H1 (cell line): Measurements from ENCODE around the gene ARHGEF4. TPM values are rescaled to one million over a fixed set of nuclear protein-coding genes. Genes with fewer than 3 reads are reported as not detected.
A peak's percentile ranks its signal among the peaks of the same experiment; 100 is the strongest.

Experiments used
- CTCF ChIA-PET: fragments of 300-600 bp; sonication (Branson Sonifier 250); formaldehyde crosslinking; loops from one replicate; lab custom pipeline; 2021; ENCODE audit not compliant: partially characterized antibody; lab: Charles Lee
- POLR2A ChIA-PET: fragments of 300-600 bp; sonication (Branson Sonifier 250); formaldehyde crosslinking; loops from one replicate; lab custom pipeline; 2021; ENCODE audit warnings: inconsistent platforms; ENCODE audit not compliant: partially characterized antibody; lab: Charles Lee
- DNase-seq, 2 experiments: peaks; one replicate each; pipeline versions ENCODE4 v3.0.0 to v3.0.0-alpha.2; 2010 to 2022; ENCODE audit warnings: low spot score in 2 of 2, low read depth in 1 of 2, mixed read lengths in 1 of 2
- FAIRE-seq: peaks from 2 replicates; lab custom pipeline; 2011; peaks lifted over from hg19 to GRCh38; lab: Jason Lieb, UNC
- H2AFZ ChIP-seq: 2 replicates; pipeline ENCODE4 v1.8.1; 2012; ENCODE audit warnings: low read length, inconsistent platforms
- H2AK5ac ChIP-seq: 2 replicates; pipeline ENCODE4 v1.6.1; 2013; ENCODE audit warnings: low read depth, low read length
- H2BK120ac ChIP-seq: replicated peaks from 2 replicates; pipeline ENCODE3; 2013; ENCODE audit warnings: low read depth, low read length, inconsistent platforms
- H2BK12ac ChIP-seq: 2 replicates; pipeline ENCODE4 v1.6.1; 2013; ENCODE audit warnings: low read depth, low read length
- H2BK15ac ChIP-seq: 2 replicates; pipeline ENCODE4 v1.6.1; 2013; ENCODE audit warnings: low read length
- H2BK20ac ChIP-seq: 2 replicates; pipeline ENCODE4 v1.6.1; 2013; ENCODE audit warnings: low read length
- H2BK5ac ChIP-seq: 2 replicates; pipeline ENCODE4 v1.6.1; 2013; ENCODE audit warnings: low read depth, low read length
- H3K14ac ChIP-seq: 2 replicates; pipeline ENCODE4 v1.6.1; 2013; ENCODE audit warnings: inconsistent platforms; ENCODE audit not compliant: insufficient read length
- H3K18ac ChIP-seq: 2 replicates; pipeline ENCODE4 v1.6.1; 2013; ENCODE audit warnings: low read length; ENCODE audit errors: extremely low read depth
- H3K23ac ChIP-seq: 2 replicates; pipeline ENCODE4 v1.6.1; 2013; ENCODE audit warnings: inconsistent platforms; ENCODE audit not compliant: insufficient read length
- H3K23me2 ChIP-seq: 2 replicates; pipeline ENCODE4 v1.6.1; 2013; ENCODE audit warnings: low read depth, low read length
- H3K27ac ChIP-seq: 2 replicates; pipeline ENCODE4 v1.6.1; 2011; ENCODE audit warnings: low read depth, low read length, inconsistent platforms
- H3K27me3 ChIP-seq, 4 experiments: replicated peaks in 1 of 4; 1 replicate in 1 of 4; 2 replicates in 3 of 4; pipeline versions ENCODE4 v1.6.1 to v1.8.1; 2011 to 2013; ENCODE audit warnings: low read length in 3 of 4, mild to moderate bottlenecking in 3 of 4, inconsistent platforms in 2 of 4, mixed read lengths in 2 of 4, moderate library complexity in 1 of 4; ENCODE audit not compliant: control insufficient read depth in 3 of 4, insufficient read depth in 3 of 4; ENCODE audit errors: extremely low read depth in 1 of 4
- H3K36me3 ChIP-seq, 4 experiments: 2 replicates each; pipeline versions ENCODE4 v1.6.1 to v1.8.1; 2011 to 2013; ENCODE audit warnings: mild to moderate bottlenecking in 4 of 4, low read length in 3 of 4, moderate library complexity in 2 of 4, control low read depth in 1 of 4, inconsistent platforms in 1 of 4; ENCODE audit not compliant: insufficient read depth in 4 of 4, control insufficient read depth in 2 of 4
- H3K4ac ChIP-seq: replicated peaks from 2 replicates; pipeline ENCODE3; 2013; ENCODE audit warnings: low read length, low read depth, mixed read lengths, inconsistent platforms; ENCODE audit not compliant: insufficient read length
- H3K4me1 ChIP-seq, 4 experiments: replicated peaks in 1 of 4; 1 replicate in 1 of 4; 2 replicates in 3 of 4; pipeline versions ENCODE4 v1.6.1 to v1.8.1; 2011 to 2013; ENCODE audit warnings: low read length in 3 of 4, inconsistent platforms in 2 of 4, mixed read lengths in 1 of 4; ENCODE audit not compliant: insufficient read depth in 4 of 4, control insufficient read depth in 3 of 4
- H3K4me2 ChIP-seq, 2 experiments: 2 replicates each; pipeline versions ENCODE4 v1.6.1 to v1.8.1; 2011 to 2013; ENCODE audit warnings: low read depth in 2 of 2, low read length in 2 of 2, control low read depth in 1 of 2, inconsistent platforms in 1 of 2, mild to moderate bottlenecking in 1 of 2; ENCODE audit not compliant: insufficient read depth in 1 of 2
- H3K4me3 ChIP-seq, 4 experiments: fragments of 200-600, 300-600 bp in 1 of 4; sonication (generic), shearing (Covaris generic), sonication (Bioruptor Twin) in 1 of 4; 2 replicates each; pipeline versions ENCODE4 v1.5.1 to v1.8.1; 2011 to 2016; ENCODE audit warnings: low read length in 4 of 4, low read depth in 3 of 4, control low read depth in 2 of 4, inconsistent platforms in 2 of 4, mild to moderate bottlenecking in 2 of 4, mixed read lengths in 1 of 4, moderate library complexity in 1 of 4; ENCODE audit not compliant: insufficient read depth in 2 of 4; ENCODE audit errors: extremely low read depth in 1 of 4
- H3K56ac ChIP-seq: replicated peaks from 2 replicates; pipeline ENCODE3; 2013; ENCODE audit warnings: low read depth, mild to moderate bottlenecking, mixed read lengths, low read length, inconsistent platforms; ENCODE audit not compliant: insufficient read length
- H3K79me1 ChIP-seq: 2 replicates; pipeline ENCODE4 v1.6.1; 2013; ENCODE audit warnings: low read depth, low read length, control low read depth
- H3K79me2 ChIP-seq, 2 experiments: 2 replicates each; pipeline versions ENCODE4 v1.6.1 to v1.8.1; 2012 to 2013; ENCODE audit warnings: low read length in 2 of 2, mild to moderate bottlenecking in 2 of 2, inconsistent platforms in 1 of 2; ENCODE audit not compliant: insufficient read depth in 2 of 2, control insufficient read depth in 1 of 2
- H3K9ac ChIP-seq, 4 experiments: replicated peaks in 1 of 4; 1 replicate in 1 of 4; 2 replicates in 3 of 4; pipeline versions ENCODE4 v1.6.1 to v1.8.1; 2011 to 2013; ENCODE audit warnings: low read depth in 3 of 4, low read length in 3 of 4, control low read depth in 2 of 4, mild to moderate bottlenecking in 2 of 4, moderate library complexity in 2 of 4, inconsistent platforms in 1 of 4; ENCODE audit errors: extremely low read depth in 1 of 4
- H3K9me3 ChIP-seq, 2 experiments: 2 replicates each; pipeline versions ENCODE4 v1.6.1 to v1.8.1; 2012 to 2013; ENCODE audit warnings: mild to moderate bottlenecking in 2 of 2, moderate library complexity in 2 of 2, control low read depth in 1 of 2, inconsistent platforms in 1 of 2, low read depth in 1 of 2, low read length in 1 of 2, mixed read lengths in 1 of 2; ENCODE audit not compliant: insufficient read depth in 2 of 2
- H4K20me1 ChIP-seq, 2 experiments: replicated peaks in 1 of 2; 2 replicates each; pipeline versions ENCODE3 to v1.8.1; 2011 to 2013; ENCODE audit warnings: inconsistent platforms in 2 of 2, low read length in 2 of 2, mild to moderate bottlenecking in 1 of 2; ENCODE audit not compliant: insufficient read depth in 2 of 2, control insufficient read depth in 1 of 2
- H4K5ac ChIP-seq: 2 replicates; pipeline ENCODE4 v1.6.1; 2013; ENCODE audit warnings: low read length, low read depth, mixed read lengths, inconsistent platforms; ENCODE audit not compliant: insufficient read length
- H4K8ac ChIP-seq: 2 replicates; pipeline ENCODE4 v1.8.0; 2013; ENCODE audit warnings: mild to moderate bottlenecking, moderate library complexity, low read length, inconsistent platforms; ENCODE audit not compliant: insufficient read depth; ENCODE audit errors: extremely low read depth
- H4K91ac ChIP-seq: replicated peaks from 2 replicates; pipeline ENCODE3; 2013; ENCODE audit warnings: low read length, mixed read lengths, inconsistent platforms; ENCODE audit not compliant: insufficient read length
- ATF3 ChIP-seq: IDR thresholded peaks from 2 replicates; pipeline ENCODE4 v1.6.1; 2011; ENCODE audit warnings: low read depth, mild to moderate bottlenecking, low read length; ENCODE audit not compliant: insufficient read depth
- CREB1 ChIP-seq: IDR thresholded peaks from 2 replicates; pipeline ENCODE4 v1.6.1; 2012; ENCODE audit warnings: inconsistent platforms
- GTF2F1 ChIP-seq: IDR thresholded peaks from 2 replicates; pipeline ENCODE4 v1.6.1; 2012; ENCODE audit warnings: low read depth, low read length, improper control_type of control experiment, borderline replicate concordance
- SIRT6 ChIP-seq: IDR thresholded peaks from one replicate; pipeline ENCODE4 v1.7.1; 2012; ENCODE audit warnings: low read length, inconsistent platforms
- SP1 ChIP-seq: IDR thresholded peaks from 2 replicates; pipeline ENCODE4 v1.6.1; 2011; ENCODE audit warnings: low read depth, low read length
- YY1 ChIP-seq: IDR thresholded peaks from 2 replicates; pipeline ENCODE4 v1.6.1; 2011; ENCODE audit warnings: low read depth, mild to moderate bottlenecking, low read length
- ZNF274 ChIP-seq: IDR thresholded peaks from 2 replicates; pipeline ENCODE4 v1.7.0; 2012; ENCODE audit warnings: low read length, borderline replicate concordance; ENCODE audit errors: extremely low read depth
- WGBS, 2 experiments: shearing (Covaris generic) in 1 of 2; methylation state at CpG; one replicate each; pipeline versions ENCODE4 v1.1.6 to v1.1.7; 2013 to 2015; ENCODE audit warnings: low lambda C conversion rate in 2 of 2, mixed read lengths in 2 of 2, inconsistent platforms in 1 of 2, low coverage in 1 of 2, missing lambda C conversion rate in 1 of 2; ENCODE audit not compliant: insufficient replicate concordance in 2 of 2, insufficient coverage in 1 of 2, insufficient read length in 1 of 2; ENCODE audit errors: extremely low coverage in 1 of 2, missing lambda C conversion rate in 1 of 2; 5-methylcytosine and 5-hydroxymethylcytosine counted together
- polyA plus RNA-seq, 7 experiments: library from polyadenylated mRNA; depleted of rRNA in 3 of 7; stranded (reverse) in 5 of 7; unstranded in 2 of 7; fragments of >200 nt in 5 of 7; fragments of 200-250 nt in 2 of 7; gene quantifications; 1 replicate in 5 of 7; 2 replicates in 1 of 7; 4 replicates in 1 of 7; pipeline versions ENCODE4 v1.2.1 to v1.2.3, GENCODE V29; 2011 to 2013; ENCODE audit warnings: missing spikeins in 2 of 7, mixed read lengths in 2 of 7
- total RNA-seq: library from RNA; stranded (reverse); fragmentation: NEBNext Ultra II Directional; extraction: Animal tissue kit (Norgen Biotek cat#: 25700); gene quantifications from 2 replicates; pipeline ENCODE4 v1.2.1, GENCODE V29; 2021

Gene ARHGEF4
- total and polyA plus RNA-seq, 2 of the 8 experiments (the other 6 are each of a cell fraction or from before 2014, with no cell fraction given), result 10.6 to 14.6 TPM

- no peak for FAIRE-seq
- no peaks in the 10 kb centered on the region for H3K23me2 ChIP-seq
- POLR2A ChIA-PET, result interaction anchor here (0.5 kb wide), 1 partner anchor 117 kb away, joined by 3 read pairs; no protein-coding TSS in a partner anchor
These were observed 207.5 kb downstream of the ARHGEF4 start for GRCh38 chr2:131044075-131044756.

More at GRCh38 chr2:131044075-131044756, 207.5 kb downstream of the ARHGEF4 start:
- Histone ChIP-seq H3K4me2 (no peak overlapping the region), H4K91ac (no peak overlapping the region), H2BK15ac (no peak overlapping the region), H3K79me1 (no peaks in the 10 kb centered on the region; the same call in 1 of the 2 replicates), H3K4ac (no peak overlapping the region), H4K5ac (no peak overlapping the region), H3K9ac (no peak overlapping the region), H3K14ac (no peak overlapping the region), H3K18ac (no peak overlapping the region), H3K36me3 (peaks cover 3 to 24% (median 7%) of the 10 kb centered on the region in 4 experiments; a peak in 7 of 8 replicates), H3K4me3 (no peak overlapping the region), H4K8ac (peak overlapping the region; percentile 8; the same call in 1 of the 2 replicates), H3K56ac (no peak overlapping the region), H2AFZ (no peak overlapping the region), H2AK5ac (no peak overlapping the region), H3K4me1 (peaks cover 0 to 5% (median 0%) of the 10 kb centered on the region in 4 experiments; a peak in 3 of 7 replicates), H3K79me2 (peaks cover 0 to 4% of the 10 kb centered on the region in 2 experiments; a peak in 1 of 4 replicates), H3K23ac (no peak overlapping the region), H3K27me3 (no peaks in the 10 kb centered on the region), H3K27ac (no peak overlapping the region), H2BK12ac (no peak overlapping the region), H3K9me3 (no peaks in the 10 kb centered on the region), H2BK120ac (no peak overlapping the region), H2BK20ac (no peak overlapping the region), H2BK5ac (no peak overlapping the region), H4K20me1 (peaks cover 3 to 17% of the 10 kb centered on the region in 2 experiments)
- TF ChIP-seq ATF3, result no peak
- TF ChIP-seq ZNF274, result no peak
- TF ChIP-seq CREB1, result no peak
- TF ChIP-seq YY1, result no peak
- no peak for TF ChIP-seq GTF2F1
- TF ChIP-seq SP1, result no peak
- TF ChIP-seq SIRT6, result no peak
- CTCF ChIA-PET, result no interaction called here
- no peak for DNase-seq
- 91% methylated on average over 24 of the region's 24 CpGs; no CpG with 5 or more reads in 1 of the 2 experiments for WGBS, 2 experiments
